WTC11 (cell line): ENCODE results near the gene AGPAT3. TPM values are rescaled to one million over a fixed set of nuclear protein-coding genes. Genes with fewer than 3 reads are reported as not detected.

Source experiments
- ATAC-seq: fragments of 200-7000 bp; cut with Tn5 transposase; 2 replicates; pipeline ENCODE4 v1.10.0; 2021; ENCODE audit warnings: mild to moderate bottlenecking, moderate library complexity
- CTCF ChIA-PET: fragments of 300-600 bp; sonication (Branson Sonifier 250); formaldehyde crosslinking; loops from one replicate; lab custom pipeline; 2021; ENCODE audit warnings: antibody characterized with exemption; lab: Charles Lee
- POLR2A ChIA-PET: fragments of 350-600 bp; sonication (Branson Sonifier 250); formaldehyde crosslinking; loops from one replicate; lab custom pipeline; 2021; ENCODE audit warnings: antibody characterized with exemption; lab: Charles Lee
- DNase-seq: peaks from one replicate; pipeline ENCODE4 v3.0.0; 2021; ENCODE audit warnings: low spot score
- H3K27ac Mint-ChIP-seq: 2 replicates; pipeline ENCODE4 v1.8.0; 2021; ENCODE audit warnings: mixed read lengths
- H3K27me3 Mint-ChIP-seq: 2 replicates; pipeline ENCODE4 v1.8.0; 2021; ENCODE audit warnings: low read depth, mild to moderate bottlenecking, moderate library complexity, mixed read lengths
- H3K36me3 Mint-ChIP-seq: 2 replicates; pipeline ENCODE4 v1.8.0; 2021; ENCODE audit warnings: mixed read lengths
- H3K4me1 Mint-ChIP-seq: 2 replicates; pipeline ENCODE4 v1.8.0; 2022; ENCODE audit warnings: mixed read lengths
- H3K4me3 Mint-ChIP-seq: 2 replicates; pipeline ENCODE4 v1.8.0; 2021; ENCODE audit warnings: mild to moderate bottlenecking, moderate library complexity, mixed read lengths
- H3K9me3 Mint-ChIP-seq: 2 replicates; pipeline ENCODE4 v1.8.0; 2021; ENCODE audit warnings: mixed read lengths
- CREB1 ChIP-seq: sonication (generic); formaldehyde crosslinking; IDR thresholded peaks from 2 replicates; pipeline ENCODE4 v1.8.0; 2023; ENCODE audit warnings: mild to moderate bottlenecking, missing genetic modification reagents
- GTF2I ChIP-seq: fragments of 250-450 bp; sonication (Bioruptor Pico); conservative IDR thresholded peaks from 2 replicates; pipeline ENCODE4 v1.4.0; 2021; ENCODE audit warnings: mild to moderate bottlenecking
- JUN ChIP-seq: sonication (generic); formaldehyde crosslinking; IDR thresholded peaks from 2 replicates; pipeline ENCODE4 v1.8.0; 2023; ENCODE audit warnings: mild to moderate bottlenecking, missing genetic modification reagents
- NFATC4 ChIP-seq: fragments of 250-450 bp; sonication (Bioruptor Pico); IDR thresholded peaks from 2 replicates; pipeline ENCODE4 v1.9.0; 2021; ENCODE audit warnings: mild to moderate bottlenecking
- NR3C1 ChIP-seq: sonication (generic); formaldehyde crosslinking; conservative IDR thresholded peaks from 2 replicates; pipeline ENCODE4 v1.8.1; 2023; ENCODE audit warnings: low read depth, mild to moderate bottlenecking, missing genetic modification reagents
- ZNF121 ChIP-seq: sonication (generic); formaldehyde crosslinking; IDR thresholded peaks from 2 replicates; pipeline ENCODE4 v1.8.0; 2023; ENCODE audit warnings: missing genetic modification reagents
- total RNA-seq: library from RNA; stranded (reverse); gene quantifications from 3 replicates; pipeline ENCODE4 v1.2.3, GENCODE V29; 2021
- TF ChIP-seq, protein P1 (sequence below): sonication (generic); formaldehyde crosslinking; IDR thresholded peaks from 2 replicates; pipeline ENCODE4 v1.8.0; 2022; ENCODE audit warnings: mild to moderate bottlenecking, missing genetic modification reagents
- TF ChIP-seq, protein P2 (sequence below): sonication (generic); formaldehyde crosslinking; IDR thresholded peaks from 2 replicates; pipeline ENCODE4 v1.8.1; 2023; ENCODE audit warnings: mild to moderate bottlenecking, missing genetic modification reagents, borderline replicate concordance
- TF ChIP-seq, protein P3 (sequence below): fragments of 250-450 bp; sonication (Bioruptor Pico); IDR thresholded peaks from 2 replicates; pipeline ENCODE4 v2.1.2; 2022; ENCODE audit warnings: mild to moderate bottlenecking, moderate library complexity
- TF ChIP-seq, protein P4 (sequence below): fragments of 250-450 bp; sonication (Bioruptor Pico); conservative IDR thresholded peaks from 2 replicates; pipeline ENCODE4 v1.9.0; 2021; ENCODE audit warnings: mild to moderate bottlenecking
- TF ChIP-seq, protein P5 (sequence below): sonication (generic); formaldehyde crosslinking; IDR thresholded peaks from 2 replicates; pipeline ENCODE4 v1.8.1; 2022; ENCODE audit warnings: low read depth, mild to moderate bottlenecking, moderate library complexity, missing genetic modification reagents, borderline replicate concordance
- TF ChIP-seq, protein P6 (sequence below): fragments of 250-450 bp; sonication (Bioruptor Pico); IDR thresholded peaks from 2 replicates; pipeline ENCODE4 v1.9.0; 2021; ENCODE audit warnings: mild to moderate bottlenecking

AGPAT3 gene
- total RNA-seq, 1 experiment from 2014 or later = 5.6 TPM

DNA sequence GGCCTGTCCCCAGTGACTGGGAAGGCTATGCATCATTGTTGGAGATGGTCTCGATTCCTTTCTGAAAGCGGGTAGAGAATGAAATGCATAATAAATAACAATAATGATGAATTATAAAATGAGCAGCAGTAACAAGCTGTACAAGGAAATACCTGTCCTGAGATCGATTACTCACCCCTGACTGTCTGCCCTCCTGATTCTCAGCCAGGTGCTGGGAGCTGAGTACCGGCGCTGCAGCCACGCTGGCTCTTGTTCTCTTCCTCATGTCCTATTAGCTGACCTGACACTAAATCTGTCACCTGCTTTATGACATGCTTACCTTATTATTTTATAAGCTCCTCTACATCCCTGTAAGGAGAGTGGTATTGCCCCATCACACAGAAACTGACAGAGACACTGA lies 3.4 kb downstream of the AGPAT3 start (continued):
- TF ChIP-seq, protein P1, sequence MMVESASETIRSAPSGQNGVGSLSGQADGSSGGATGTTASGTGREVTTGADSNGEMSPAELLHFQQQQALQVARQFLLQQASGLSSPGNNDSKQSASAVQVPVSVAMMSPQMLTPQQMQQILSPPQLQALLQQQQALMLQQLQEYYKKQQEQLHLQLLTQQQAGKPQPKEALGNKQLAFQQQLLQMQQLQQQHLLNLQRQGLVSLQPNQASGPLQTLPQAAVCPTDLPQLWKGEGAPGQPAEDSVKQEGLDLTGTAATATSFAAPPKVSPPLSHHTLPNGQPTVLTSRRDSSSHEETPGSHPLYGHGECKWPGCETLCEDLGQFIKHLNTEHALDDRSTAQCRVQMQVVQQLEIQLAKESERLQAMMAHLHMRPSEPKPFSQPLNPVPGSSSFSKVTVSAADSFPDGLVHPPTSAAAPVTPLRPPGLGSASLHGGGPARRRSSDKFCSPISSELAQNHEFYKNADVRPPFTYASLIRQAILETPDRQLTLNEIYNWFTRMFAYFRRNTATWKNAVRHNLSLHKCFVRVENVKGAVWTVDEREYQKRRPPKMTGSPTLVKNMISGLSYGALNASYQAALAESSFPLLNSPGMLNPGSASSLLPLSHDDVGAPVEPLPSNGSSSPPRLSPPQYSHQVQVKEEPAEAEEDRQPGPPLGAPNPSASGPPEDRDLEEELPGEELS (CRISPR knock-in tag) = no peak
- TF ChIP-seq, protein P2, sequence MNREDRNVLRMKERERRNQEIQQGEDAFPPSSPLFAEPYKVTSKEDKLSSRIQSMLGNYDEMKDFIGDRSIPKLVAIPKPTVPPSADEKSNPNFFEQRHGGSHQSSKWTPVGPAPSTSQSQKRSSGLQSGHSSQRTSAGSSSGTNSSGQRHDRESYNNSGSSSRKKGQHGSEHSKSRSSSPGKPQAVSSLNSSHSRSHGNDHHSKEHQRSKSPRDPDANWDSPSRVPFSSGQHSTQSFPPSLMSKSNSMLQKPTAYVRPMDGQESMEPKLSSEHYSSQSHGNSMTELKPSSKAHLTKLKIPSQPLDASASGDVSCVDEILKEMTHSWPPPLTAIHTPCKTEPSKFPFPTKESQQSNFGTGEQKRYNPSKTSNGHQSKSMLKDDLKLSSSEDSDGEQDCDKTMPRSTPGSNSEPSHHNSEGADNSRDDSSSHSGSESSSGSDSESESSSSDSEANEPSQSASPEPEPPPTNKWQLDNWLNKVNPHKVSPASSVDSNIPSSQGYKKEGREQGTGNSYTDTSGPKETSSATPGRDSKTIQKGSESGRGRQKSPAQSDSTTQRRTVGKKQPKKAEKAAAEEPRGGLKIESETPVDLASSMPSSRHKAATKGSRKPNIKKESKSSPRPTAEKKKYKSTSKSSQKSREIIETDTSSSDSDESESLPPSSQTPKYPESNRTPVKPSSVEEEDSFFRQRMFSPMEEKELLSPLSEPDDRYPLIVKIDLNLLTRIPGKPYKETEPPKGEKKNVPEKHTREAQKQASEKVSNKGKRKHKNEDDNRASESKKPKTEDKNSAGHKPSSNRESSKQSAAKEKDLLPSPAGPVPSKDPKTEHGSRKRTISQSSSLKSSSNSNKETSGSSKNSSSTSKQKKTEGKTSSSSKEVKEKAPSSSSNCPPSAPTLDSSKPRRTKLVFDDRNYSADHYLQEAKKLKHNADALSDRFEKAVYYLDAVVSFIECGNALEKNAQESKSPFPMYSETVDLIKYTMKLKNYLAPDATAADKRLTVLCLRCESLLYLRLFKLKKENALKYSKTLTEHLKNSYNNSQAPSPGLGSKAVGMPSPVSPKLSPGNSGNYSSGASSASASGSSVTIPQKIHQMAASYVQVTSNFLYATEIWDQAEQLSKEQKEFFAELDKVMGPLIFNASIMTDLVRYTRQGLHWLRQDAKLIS (CRISPR knock-in tag) = no peak
- TF ChIP-seq, protein P3, sequence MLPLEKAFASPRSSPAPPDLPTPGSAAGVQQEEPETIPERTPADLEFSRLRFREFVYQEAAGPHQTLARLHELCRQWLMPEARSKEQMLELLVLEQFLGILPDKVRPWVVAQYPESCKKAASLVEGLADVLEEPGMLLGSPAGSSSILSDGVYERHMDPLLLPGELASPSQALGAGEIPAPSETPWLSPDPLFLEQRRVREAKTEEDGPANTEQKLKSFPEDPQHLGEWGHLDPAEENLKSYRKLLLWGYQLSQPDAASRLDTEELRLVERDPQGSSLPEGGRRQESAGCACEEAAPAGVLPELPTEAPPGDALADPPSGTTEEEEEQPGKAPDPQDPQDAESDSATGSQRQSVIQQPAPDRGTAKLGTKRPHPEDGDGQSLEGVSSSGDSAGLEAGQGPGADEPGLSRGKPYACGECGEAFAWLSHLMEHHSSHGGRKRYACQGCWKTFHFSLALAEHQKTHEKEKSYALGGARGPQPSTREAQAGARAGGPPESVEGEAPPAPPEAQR (CRISPR knock-in tag) = no peak
- TF ChIP-seq JUN (CRISPR knock-in tag) (no peak), GTF2I (no peak)

DNA sequence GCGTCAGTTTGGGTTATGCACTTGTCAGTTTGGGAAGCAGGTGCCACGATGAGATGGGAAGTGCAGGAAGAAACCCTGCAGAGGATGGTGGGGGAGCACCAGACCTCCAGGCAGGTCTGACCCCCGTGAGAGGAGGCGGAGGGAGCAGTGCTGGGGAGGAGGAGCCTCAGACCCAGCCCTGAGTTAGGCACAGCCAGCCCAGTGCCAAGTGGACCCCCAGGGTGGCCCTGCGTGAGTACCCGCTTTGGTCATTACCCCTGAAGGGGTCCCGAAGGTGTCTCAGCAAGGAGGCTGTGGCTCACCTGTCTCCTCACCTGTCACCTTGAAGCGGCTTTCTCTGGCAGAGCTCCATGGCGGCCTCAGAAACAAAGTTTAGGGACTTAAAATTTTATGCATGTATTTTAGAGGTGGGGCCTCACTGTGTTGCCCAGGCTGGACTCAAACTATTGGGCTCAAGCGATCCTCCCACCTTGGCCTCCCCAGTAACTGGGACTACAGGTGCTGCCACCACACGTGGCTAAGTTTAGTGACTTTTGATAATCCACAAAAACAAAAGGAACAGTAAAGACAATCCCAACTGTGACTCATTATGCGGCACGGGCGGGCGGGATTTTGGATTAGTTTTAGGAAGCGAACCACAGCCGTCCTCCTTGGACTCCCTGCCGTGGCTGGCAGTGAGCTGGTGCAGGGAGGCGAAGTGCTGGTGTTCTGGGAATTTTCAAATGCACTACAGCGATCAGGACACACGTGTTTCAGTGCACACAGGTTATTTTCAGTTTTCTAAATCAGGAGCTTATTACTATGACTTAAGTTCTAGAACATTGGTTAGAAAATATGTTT lies 4.7 kb downstream of the AGPAT3 start:
- no peaks in the 10 kb centered on the region for H3K36me3 Mint-ChIP-seq
- H3K9me3 Mint-ChIP-seq = no peaks in the 10 kb centered on the region
- ChIA-PET CTCF (interaction anchor here (1.2 kb wide), 1 partner anchor 72 kb away, joined by 3 read pairs; no protein-coding TSS in a partner anchor), POLR2A (no interaction called here)
- H3K4me3 Mint-ChIP-seq = no peak overlapping the region
- peaks cover 14% of the 10 kb centered on the region for H3K27me3 Mint-ChIP-seq
- DNase-seq (no peak), ATAC-seq (no peak)
- peaks cover 14% of the 10 kb centered on the region for H3K4me1 Mint-ChIP-seq
- no peak overlapping the region for H3K27ac Mint-ChIP-seq
- TF ChIP-seq NFATC4 (CRISPR knock-in tag) (no peak), NR3C1 (no peak), ZNF121 (CRISPR knock-in tag) (0 out of 2 replicates have a peak, but pooled peaks have one; percentile 65), CREB1 (CRISPR knock-in tag) (no peak)
- TF ChIP-seq, protein P4, sequence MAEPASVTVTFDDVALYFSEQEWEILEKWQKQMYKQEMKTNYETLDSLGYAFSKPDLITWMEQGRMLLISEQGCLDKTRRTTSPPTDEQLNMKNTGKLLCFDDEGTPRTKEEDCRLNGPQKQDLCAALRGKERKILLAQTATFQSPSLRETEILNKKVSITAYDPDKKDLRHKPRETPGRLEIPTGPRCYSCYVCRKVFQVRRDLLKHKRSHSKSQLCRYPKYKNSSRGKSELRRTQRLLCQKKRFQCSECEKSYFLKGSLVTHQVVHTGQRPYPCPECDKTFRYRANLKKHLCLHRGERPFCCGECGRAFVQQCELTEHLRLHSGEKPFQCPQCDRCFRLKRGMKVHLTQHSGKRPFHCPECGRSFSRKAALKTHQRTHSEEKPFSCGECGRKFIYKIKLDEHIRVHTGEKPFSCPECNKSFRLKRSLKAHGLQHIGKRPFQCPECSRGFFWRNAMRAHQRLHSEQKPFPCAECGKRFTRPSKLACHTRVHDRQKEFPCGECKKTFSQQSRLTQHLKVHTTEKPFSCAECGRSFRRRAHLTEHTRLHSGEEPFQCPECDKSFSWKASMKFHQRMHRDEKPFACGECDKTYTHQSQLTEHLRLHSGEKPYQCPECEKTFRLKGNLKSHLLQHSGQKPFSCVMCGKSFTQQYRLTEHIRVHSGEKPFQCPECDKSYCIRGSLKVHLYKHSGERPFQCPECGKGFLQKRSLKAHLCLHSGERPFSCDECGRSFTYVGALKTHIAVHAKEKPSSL (CRISPR knock-in tag) = no peak
- TF ChIP-seq, protein P5, sequence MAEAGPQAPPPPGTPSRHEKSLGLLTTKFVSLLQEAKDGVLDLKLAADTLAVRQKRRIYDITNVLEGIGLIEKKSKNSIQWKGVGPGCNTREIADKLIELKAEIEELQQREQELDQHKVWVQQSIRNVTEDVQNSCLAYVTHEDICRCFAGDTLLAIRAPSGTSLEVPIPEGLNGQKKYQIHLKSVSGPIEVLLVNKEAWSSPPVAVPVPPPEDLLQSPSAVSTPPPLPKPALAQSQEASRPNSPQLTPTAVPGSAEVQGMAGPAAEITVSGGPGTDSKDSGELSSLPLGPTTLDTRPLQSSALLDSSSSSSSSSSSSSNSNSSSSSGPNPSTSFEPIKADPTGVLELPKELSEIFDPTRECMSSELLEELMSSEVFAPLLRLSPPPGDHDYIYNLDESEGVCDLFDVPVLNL (CRISPR knock-in tag) = no peak
- TF ChIP-seq, protein P6, sequence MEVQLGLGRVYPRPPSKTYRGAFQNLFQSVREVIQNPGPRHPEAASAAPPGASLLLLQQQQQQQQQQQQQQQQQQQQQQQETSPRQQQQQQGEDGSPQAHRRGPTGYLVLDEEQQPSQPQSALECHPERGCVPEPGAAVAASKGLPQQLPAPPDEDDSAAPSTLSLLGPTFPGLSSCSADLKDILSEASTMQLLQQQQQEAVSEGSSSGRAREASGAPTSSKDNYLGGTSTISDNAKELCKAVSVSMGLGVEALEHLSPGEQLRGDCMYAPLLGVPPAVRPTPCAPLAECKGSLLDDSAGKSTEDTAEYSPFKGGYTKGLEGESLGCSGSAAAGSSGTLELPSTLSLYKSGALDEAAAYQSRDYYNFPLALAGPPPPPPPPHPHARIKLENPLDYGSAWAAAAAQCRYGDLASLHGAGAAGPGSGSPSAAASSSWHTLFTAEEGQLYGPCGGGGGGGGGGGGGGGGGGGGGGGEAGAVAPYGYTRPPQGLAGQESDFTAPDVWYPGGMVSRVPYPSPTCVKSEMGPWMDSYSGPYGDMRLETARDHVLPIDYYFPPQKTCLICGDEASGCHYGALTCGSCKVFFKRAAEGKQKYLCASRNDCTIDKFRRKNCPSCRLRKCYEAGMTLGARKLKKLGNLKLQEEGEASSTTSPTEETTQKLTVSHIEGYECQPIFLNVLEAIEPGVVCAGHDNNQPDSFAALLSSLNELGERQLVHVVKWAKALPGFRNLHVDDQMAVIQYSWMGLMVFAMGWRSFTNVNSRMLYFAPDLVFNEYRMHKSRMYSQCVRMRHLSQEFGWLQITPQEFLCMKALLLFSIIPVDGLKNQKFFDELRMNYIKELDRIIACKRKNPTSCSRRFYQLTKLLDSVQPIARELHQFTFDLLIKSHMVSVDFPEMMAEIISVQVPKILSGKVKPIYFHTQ = no peak
